ENCODE measurements around the gene STAG1. TPM values are rescaled to one million over a fixed set of nuclear protein-coding genes. Genes with fewer than 3 reads are reported as not detected.

STAG1 gene
- polyA plus RNA-seq, 1 donor from 2014 or later = 30.8 TPM

DNA sequence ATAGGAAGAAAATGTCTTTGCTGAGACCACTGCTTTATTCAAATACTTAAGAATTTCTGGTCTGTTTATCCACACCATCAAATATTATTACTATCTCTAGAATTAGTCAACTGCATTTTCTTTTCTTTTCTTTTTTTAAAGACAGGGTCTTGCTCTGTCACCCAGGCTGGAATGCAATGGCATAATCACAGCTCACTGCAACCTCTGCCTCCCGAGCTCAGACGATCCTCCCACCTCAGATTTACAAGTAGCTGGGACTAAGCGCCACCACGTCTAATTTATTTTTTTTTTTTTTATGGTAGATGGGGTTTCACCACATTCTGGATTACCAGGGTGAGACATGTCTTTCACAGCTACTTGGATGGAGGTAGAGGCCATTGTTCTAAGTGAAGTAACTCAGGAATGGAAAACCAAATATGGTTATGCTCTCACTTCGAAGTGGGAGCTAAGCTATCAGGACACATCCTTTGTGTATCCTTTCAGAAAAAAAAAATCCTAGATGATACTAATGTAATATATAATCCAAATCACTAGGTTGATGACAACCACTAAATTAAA is 52.8 kb downstream of the STAG1 start:
- Histone ChIP-seq H3K27me3 (ENCODE audit: insufficient read depth, low read depth, low read length) (no peaks in the 10 kb centered on the region), H3K9me3 (ENCODE audit: low read length) (no peaks in the 10 kb centered on the region), H2AFZ (ENCODE audit: low read depth, low read length) (no peak overlapping the region), H3K4me3 (ENCODE audit: low read length) (no peak overlapping the region), H3K9me2 (ENCODE audit: insufficient read depth, low read length) (no peaks in the 10 kb centered on the region), H3F3A (ENCODE audit: insufficient read depth, low read length, poor library complexity, severe bottlenecking) (no peaks in the 10 kb centered on the region), H4K20me1 (ENCODE audit: insufficient read depth) (no peaks in the 10 kb centered on the region), H3K27ac (ENCODE audit: low read length) (no peak overlapping the region), H3K36me3 (ENCODE audit: insufficient read depth, low read length) (no peaks in the 10 kb centered on the region), H3K79me2 (replicated peaks; ENCODE audit: insufficient read depth, low read length) (peaks cover 65% of the 10 kb centered on the region), H3K4me2 (ENCODE audit: low read length) (no peak overlapping the region), H3K9ac (ENCODE audit: low read length) (no peak overlapping the region)
- TF ChIP-seq, protein P1, sequence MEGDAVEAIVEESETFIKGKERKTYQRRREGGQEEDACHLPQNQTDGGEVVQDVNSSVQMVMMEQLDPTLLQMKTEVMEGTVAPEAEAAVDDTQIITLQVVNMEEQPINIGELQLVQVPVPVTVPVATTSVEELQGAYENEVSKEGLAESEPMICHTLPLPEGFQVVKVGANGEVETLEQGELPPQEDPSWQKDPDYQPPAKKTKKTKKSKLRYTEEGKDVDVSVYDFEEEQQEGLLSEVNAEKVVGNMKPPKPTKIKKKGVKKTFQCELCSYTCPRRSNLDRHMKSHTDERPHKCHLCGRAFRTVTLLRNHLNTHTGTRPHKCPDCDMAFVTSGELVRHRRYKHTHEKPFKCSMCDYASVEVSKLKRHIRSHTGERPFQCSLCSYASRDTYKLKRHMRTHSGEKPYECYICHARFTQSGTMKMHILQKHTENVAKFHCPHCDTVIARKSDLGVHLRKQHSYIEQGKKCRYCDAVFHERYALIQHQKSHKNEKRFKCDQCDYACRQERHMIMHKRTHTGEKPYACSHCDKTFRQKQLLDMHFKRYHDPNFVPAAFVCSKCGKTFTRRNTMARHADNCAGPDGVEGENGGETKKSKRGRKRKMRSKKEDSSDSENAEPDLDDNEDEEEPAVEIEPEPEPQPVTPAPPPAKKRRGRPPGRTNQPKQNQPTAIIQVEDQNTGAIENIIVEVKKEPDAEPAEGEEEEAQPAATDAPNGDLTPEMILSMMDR (IDR thresholded peaks at IDR 0.05; ENCODE audit: poor library complexity, severe bottlenecking) = no peak
- no peak for TF ChIP-seq RAD21 (conservative IDR thresholded peaks at IDR 0.05)
- TF ChIP-seq, protein P2, sequence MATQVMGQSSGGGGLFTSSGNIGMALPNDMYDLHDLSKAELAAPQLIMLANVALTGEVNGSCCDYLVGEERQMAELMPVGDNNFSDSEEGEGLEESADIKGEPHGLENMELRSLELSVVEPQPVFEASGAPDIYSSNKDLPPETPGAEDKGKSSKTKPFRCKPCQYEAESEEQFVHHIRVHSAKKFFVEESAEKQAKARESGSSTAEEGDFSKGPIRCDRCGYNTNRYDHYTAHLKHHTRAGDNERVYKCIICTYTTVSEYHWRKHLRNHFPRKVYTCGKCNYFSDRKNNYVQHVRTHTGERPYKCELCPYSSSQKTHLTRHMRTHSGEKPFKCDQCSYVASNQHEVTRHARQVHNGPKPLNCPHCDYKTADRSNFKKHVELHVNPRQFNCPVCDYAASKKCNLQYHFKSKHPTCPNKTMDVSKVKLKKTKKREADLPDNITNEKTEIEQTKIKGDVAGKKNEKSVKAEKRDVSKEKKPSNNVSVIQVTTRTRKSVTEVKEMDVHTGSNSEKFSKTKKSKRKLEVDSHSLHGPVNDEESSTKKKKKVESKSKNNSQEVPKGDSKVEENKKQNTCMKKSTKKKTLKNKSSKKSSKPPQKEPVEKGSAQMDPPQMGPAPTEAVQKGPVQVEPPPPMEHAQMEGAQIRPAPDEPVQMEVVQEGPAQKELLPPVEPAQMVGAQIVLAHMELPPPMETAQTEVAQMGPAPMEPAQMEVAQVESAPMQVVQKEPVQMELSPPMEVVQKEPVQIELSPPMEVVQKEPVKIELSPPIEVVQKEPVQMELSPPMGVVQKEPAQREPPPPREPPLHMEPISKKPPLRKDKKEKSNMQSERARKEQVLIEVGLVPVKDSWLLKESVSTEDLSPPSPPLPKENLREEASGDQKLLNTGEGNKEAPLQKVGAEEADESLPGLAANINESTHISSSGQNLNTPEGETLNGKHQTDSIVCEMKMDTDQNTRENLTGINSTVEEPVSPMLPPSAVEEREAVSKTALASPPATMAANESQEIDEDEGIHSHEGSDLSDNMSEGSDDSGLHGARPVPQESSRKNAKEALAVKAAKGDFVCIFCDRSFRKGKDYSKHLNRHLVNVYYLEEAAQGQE (IDR thresholded peaks at IDR 0.05; ENCODE audit: borderline replicate concordance) = no peak
- TF ChIP-seq TAF1 (IDR thresholded peaks at IDR 0.05; ENCODE audit: low read depth) = no peak
- TF ChIP-seq EP300 (conservative IDR thresholded peaks at IDR 0.05; ENCODE audit: poor library complexity, severe bottlenecking) = no peak
- TF ChIP-seq SMC3 (conservative IDR thresholded peaks at IDR 0.05; ENCODE audit: poor library complexity) = no peak
- no peak for TF ChIP-seq MXI1 (conservative IDR thresholded peaks at IDR 0.05; ENCODE audit: poor library complexity, severe bottlenecking)
- TF ChIP-seq POLR2AphosphoS5 (IDR thresholded peaks at IDR 0.05) = no peak
- no peak for TF ChIP-seq EZH2 (IDR thresholded peaks at IDR 0.05; ENCODE audit: borderline replicate concordance, insufficient read depth, low read length, poor library complexity, severe bottlenecking)

DNA sequence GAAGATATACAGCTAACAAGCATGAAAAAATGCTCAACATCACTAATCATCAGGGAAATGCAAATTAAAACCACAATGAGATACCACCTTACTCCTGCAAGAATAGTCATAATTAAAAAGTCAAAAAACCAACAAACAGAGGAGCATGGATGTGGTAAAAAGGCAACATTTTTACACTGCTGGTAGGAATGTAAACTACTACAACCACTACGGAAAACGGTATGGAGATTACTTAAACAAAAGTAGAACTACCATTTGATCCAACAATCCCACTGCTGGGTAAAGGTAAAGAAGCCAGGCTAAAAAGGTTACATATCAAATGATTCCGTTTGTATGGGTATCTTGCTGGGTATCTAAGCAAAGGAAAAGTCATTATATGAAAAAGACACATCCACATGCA is 53.8 kb downstream of the STAG1 start:
- Histone ChIP-seq H3F3A (ENCODE audit: insufficient read depth, low read length, poor library complexity, severe bottlenecking) (no peaks in the 10 kb centered on the region), H2AFZ (ENCODE audit: low read depth, low read length) (no peak overlapping the region), H3K4me2 (ENCODE audit: low read length) (no peak overlapping the region), H3K79me2 (replicated peaks; ENCODE audit: insufficient read depth, low read length) (peaks cover 68% of the 10 kb centered on the region), H3K4me3 (ENCODE audit: low read length) (no peak overlapping the region), H3K27me3 (ENCODE audit: insufficient read depth, low read depth, low read length) (no peaks in the 10 kb centered on the region), H3K27ac (ENCODE audit: low read length) (no peak overlapping the region), H3K9me2 (ENCODE audit: insufficient read depth, low read length) (no peaks in the 10 kb centered on the region), H3K9ac (ENCODE audit: low read length) (no peak overlapping the region), H4K20me1 (ENCODE audit: insufficient read depth) (no peaks in the 10 kb centered on the region), H3K36me3 (ENCODE audit: insufficient read depth, low read length) (no peaks in the 10 kb centered on the region), H3K9me3 (ENCODE audit: low read length) (no peaks in the 10 kb centered on the region)
- TF ChIP-seq, protein P1 (IDR thresholded peaks at IDR 0.05; ENCODE audit: poor library complexity, severe bottlenecking) = no peak
- TF ChIP-seq RAD21 (conservative IDR thresholded peaks at IDR 0.05) = no peak
- no peak for TF ChIP-seq POLR2AphosphoS5 (IDR thresholded peaks at IDR 0.05)
- TF ChIP-seq MXI1 (conservative IDR thresholded peaks at IDR 0.05; ENCODE audit: poor library complexity, severe bottlenecking) = no peak
- no peak for TF ChIP-seq EZH2 (IDR thresholded peaks at IDR 0.05; ENCODE audit: borderline replicate concordance, insufficient read depth, low read length, poor library complexity, severe bottlenecking)
- TF ChIP-seq, protein P2 (IDR thresholded peaks at IDR 0.05; ENCODE audit: borderline replicate concordance) = no peak
- TF ChIP-seq TAF1 (IDR thresholded peaks at IDR 0.05; ENCODE audit: low read depth) = no peak
- TF ChIP-seq SMC3 (conservative IDR thresholded peaks at IDR 0.05; ENCODE audit: poor library complexity) = no peak
- no peak for TF ChIP-seq EP300 (conservative IDR thresholded peaks at IDR 0.05; ENCODE audit: poor library complexity, severe bottlenecking)

All from neural cell (in vitro differentiated cells).